ENCODE data around the gene ARHGEF19.

The ARHGEF19 gene

DNA sequence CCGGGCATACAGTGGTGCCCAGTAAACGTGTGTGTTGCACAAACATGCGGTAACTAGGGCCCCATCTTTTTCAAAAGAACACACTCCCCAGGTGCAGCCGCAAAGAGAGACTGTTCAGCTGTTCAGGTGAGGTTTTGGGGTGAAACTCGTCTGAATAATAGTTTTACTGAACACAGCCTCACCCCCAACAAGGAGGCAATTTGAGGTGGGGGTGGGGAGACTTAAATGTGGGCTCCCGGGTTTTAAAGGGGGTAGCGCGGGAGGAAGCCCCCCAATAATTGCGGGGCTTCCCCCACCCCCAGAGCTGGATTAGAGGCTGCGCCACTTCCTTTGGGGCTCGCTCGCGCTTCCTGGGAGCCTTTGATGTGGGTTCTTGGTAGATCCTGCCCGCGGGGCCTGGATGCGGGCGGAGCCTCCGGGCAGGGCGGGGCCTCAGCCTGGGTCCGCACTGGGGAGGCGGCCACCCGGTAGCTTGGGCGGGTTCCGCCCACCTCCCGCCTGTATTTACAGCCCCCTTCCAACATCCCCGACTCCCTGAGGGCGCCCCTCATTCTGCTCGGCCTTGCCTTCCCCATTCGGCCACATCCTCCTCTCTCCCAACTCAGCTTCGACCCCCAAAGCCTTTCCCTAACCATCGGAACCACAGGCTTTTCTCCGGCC lies 50.2 kb downstream of the ARHGEF19 start:
- H3K9me3 Mint-ChIP-seq = no peaks in the 10 kb centered on the region
- peak overlapping the region; percentile 86 for H3K27ac Mint-ChIP-seq
- peaks cover 89% of the 10 kb centered on the region for H3K27me3 Mint-ChIP-seq
- CTCF ChIA-PET = interaction anchor here (1.1 to 1.5 kb wide), 3 partner anchors 25 to 83 kb away, joined by 3 to 6 read pairs (median 6); no protein-coding TSS in a partner anchor
- H3K4me1 Mint-ChIP-seq = peaks cover 68% of the 10 kb centered on the region
- peak overlapping the region; percentile 71 for H3K4me3 Mint-ChIP-seq
- no peaks in the 10 kb centered on the region for H3K36me3 Mint-ChIP-seq
- DNase-seq = peak; percentile 86

DNA sequence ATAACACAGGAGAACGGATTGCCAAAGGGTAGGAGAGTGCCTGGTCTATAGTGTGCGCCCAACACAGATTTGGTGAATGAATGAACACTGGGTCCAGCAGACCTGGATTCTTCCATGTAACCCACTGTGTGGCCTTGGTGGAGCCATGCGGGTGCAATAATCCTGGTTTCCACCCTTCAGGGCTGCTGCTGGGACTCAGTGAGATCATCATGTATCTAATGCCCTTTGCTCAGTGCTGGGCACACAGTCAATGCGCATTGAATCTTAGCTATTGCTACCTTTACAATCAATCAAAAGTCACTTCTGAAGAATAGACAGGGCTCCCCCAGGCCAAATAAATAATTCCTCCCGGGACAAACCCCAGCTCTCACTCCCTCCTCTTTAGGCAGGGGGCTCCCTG lies 50.7 kb downstream of the ARHGEF19 start:
- no peak for DNase-seq
- H3K9me3 Mint-ChIP-seq = no peaks in the 10 kb centered on the region
- H3K27ac Mint-ChIP-seq = peak overlapping the region; percentile 86
- CTCF ChIA-PET = interaction anchor here (0.6 to 1.3 kb wide), 3 partner anchors 79 to 86 kb away, joined by 3 to 6 read pairs (median 6); no protein-coding TSS in a partner anchor
- H3K4me3 Mint-ChIP-seq = peak overlapping the region; percentile 50
- H3K4me1 Mint-ChIP-seq = peaks cover 70% of the 10 kb centered on the region
- H3K36me3 Mint-ChIP-seq = no peaks in the 10 kb centered on the region
- peaks cover 92% of the 10 kb centered on the region for H3K27me3 Mint-ChIP-seq

- no peak overlapping the region for H3K4me3 Mint-ChIP-seq
- H3K9me3 Mint-ChIP-seq = no peaks in the 10 kb centered on the region
- H3K27ac Mint-ChIP-seq = no peak overlapping the region
- H3K36me3 Mint-ChIP-seq = no peaks in the 10 kb centered on the region
- peaks cover 92% of the 10 kb centered on the region for H3K27me3 Mint-ChIP-seq
- H3K4me1 Mint-ChIP-seq = peaks cover 71% of the 10 kb centered on the region
- no peak for DNase-seq
- CTCF ChIA-PET = no interaction called here
Observed at GRCh38 chr1:16158993-16159831, 53.2 kb downstream of the ARHGEF19 start.

GRCh38 chr1:16158025-16158424 lies 54.4 kb downstream of the ARHGEF19 start:
- peaks cover 65% of the 10 kb centered on the region for H3K4me1 Mint-ChIP-seq
- H3K36me3 Mint-ChIP-seq = no peaks in the 10 kb centered on the region
- H3K27me3 Mint-ChIP-seq = peaks cover 94% of the 10 kb centered on the region
- H3K27ac Mint-ChIP-seq = peak overlapping the region; percentile 1
- peak; percentile 73 for DNase-seq
- no peaks in the 10 kb centered on the region for H3K9me3 Mint-ChIP-seq
- CTCF ChIA-PET = interaction anchor here (1.0 kb wide), 1 partner anchor 75 kb away, joined by 3 read pairs; no protein-coding TSS in a partner anchor
- no peak overlapping the region for H3K4me3 Mint-ChIP-seq

DNA sequence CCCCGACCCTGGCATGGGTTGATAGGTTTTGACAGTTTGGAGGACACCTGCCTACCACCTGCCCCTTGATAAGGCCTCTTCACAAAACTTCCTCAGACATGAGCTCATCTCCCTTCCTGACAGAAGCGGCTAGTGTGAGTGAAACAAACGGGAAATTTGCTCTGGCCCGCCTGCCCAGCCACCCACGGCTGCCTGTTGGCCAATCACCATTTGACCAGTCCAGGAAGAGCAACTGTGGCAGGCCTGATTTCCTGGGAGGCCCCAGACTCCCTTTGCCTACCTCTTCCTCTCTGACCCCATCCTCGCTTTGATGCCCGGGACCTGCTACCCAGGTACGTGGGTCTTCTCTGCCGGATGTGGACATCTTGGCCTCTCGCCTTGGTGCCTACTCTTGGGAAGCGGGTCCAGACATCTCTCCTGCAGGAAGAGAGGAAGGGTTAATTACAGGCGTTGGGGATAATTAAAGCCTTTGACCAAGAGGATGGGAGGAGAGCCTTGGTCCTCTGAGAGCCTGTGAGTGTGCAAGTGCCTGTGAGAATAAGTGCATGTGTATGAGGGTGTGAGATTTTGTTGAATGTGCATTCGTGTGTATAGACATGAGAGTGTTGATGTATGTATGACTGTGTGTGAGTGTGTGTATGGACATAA lies 55.5 kb downstream of the ARHGEF19 start:
- CTCF ChIA-PET = interaction anchor here (1.0 kb wide), 1 partner anchor 74 kb away, joined by 3 read pairs; no protein-coding TSS in a partner anchor
- Mint-ChIP-seq H3K36me3 (no peaks in the 10 kb centered on the region), H3K27ac (no peak overlapping the region), H3K9me3 (no peaks in the 10 kb centered on the region), H3K4me1 (peaks cover 58% of the 10 kb centered on the region), H3K4me3 (no peak overlapping the region), H3K27me3 (peaks cover 95% of the 10 kb centered on the region)
- no peak for DNase-seq

DNA sequence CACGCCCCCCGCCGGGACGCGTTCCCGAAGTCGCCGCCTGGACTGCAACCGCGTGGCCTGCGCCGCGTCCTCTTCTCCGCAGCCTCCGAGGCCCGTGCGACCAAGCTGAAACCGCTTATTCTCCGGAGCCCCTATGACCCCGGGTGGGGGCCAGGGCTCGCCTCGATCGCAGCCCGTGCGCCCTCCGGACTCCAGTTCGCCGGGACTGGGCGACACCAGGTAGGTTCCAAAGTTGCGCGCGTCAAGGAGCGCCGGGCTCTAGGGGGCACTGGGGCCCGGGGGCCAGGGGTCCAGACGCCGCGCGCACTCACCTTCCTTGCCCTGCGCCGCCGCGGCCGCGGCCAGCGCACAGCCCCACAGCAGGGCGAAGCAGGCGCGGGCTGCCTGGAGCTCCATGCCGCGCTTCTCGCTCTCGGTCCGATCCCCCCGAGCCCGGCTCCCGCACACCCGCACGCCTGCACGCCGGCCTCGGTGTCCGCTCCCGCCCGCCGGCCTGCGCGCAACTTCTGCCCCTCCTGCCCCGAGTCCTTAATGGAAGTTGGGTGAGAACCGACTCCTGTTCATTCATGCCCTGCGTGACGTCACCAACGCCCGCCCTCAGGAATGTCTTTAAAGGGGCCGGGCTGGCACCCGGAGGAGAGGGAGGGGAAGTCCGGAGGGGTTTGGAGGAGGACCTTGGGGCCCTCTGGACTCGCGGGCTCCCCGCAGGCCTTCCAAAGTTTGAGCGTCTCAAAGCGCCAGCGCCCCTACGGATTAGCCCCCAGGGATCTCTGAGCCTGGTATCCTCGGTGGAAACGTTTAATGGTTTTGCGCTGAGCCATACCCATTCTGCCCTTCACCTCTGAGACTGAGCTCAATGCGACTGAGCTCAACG lies 56.7 kb downstream of the ARHGEF19 start, which contains the start of gene EPHA2:
Gene EPHA2 (minus strand): TSS at position 533 of the 874 bp plus-strand sequence. CDS start 137 bp downstream, at position 396.
- H3K27me3 Mint-ChIP-seq = peaks cover 94% of the 10 kb centered on the region
- DNase-seq = no peak
- no peaks in the 10 kb centered on the region for H3K9me3 Mint-ChIP-seq
- H3K36me3 Mint-ChIP-seq = no peaks in the 10 kb centered on the region
- no peak within 1 kb of the TSS for H3K27ac Mint-ChIP-seq
- peak within 1 kb of the TSS; percentile 31 for H3K4me3 Mint-ChIP-seq
- H3K4me1 Mint-ChIP-seq = peaks cover 56% of the 10 kb centered on the region
- CTCF ChIA-PET = interaction anchor here (0.6 to 0.7 kb wide), 2 partner anchors 53 to 470 kb away, joined by 3 read pairs; no protein-coding TSS in a partner anchor

DNA sequence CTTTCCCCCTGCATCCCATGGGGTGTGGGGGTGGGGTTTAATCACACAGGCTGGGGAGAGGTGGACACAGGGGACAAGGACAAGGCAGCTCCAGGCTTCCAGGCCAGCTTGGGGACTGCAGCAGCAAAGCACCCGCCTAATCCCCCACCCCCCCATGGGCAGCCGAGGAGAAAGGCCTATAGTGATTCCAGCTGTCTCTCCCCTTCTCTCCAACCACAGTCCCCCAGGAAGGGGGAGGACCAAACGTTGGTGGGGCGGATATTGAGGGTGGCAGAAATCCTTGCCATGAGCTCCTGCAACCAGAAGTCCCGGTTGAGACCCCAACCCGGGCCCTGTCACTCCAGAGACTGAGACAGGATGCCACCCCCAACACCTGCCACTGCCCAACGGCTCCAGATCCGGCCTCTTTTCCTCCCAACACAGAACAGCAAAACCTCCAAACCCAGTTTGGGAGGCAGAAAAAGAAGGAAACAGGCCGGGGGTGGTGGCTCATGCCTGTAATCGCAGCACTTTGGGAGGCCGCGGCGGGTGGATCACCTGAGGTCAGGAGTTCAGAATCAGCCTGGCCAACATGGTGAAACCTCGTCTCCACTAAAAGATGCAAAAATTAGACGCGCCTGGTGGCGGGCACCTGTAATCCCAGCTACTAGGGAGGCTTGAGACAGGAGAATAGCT lies 58.3 kb downstream of the ARHGEF19 start:
- CTCF ChIA-PET = interaction anchor here (0.8 to 1.1 kb wide), 2 partner anchors 74 to 85 kb away, joined by 3 read pairs; no protein-coding TSS in a partner anchor
- Mint-ChIP-seq H3K9me3 (no peaks in the 10 kb centered on the region), H3K4me3 (no peak overlapping the region), H3K4me1 (peaks cover 53% of the 10 kb centered on the region), H3K27me3 (peaks cover 85% of the 10 kb centered on the region), H3K36me3 (no peaks in the 10 kb centered on the region), H3K27ac (no peak overlapping the region)
- peak; percentile 30 for DNase-seq

DNA sequence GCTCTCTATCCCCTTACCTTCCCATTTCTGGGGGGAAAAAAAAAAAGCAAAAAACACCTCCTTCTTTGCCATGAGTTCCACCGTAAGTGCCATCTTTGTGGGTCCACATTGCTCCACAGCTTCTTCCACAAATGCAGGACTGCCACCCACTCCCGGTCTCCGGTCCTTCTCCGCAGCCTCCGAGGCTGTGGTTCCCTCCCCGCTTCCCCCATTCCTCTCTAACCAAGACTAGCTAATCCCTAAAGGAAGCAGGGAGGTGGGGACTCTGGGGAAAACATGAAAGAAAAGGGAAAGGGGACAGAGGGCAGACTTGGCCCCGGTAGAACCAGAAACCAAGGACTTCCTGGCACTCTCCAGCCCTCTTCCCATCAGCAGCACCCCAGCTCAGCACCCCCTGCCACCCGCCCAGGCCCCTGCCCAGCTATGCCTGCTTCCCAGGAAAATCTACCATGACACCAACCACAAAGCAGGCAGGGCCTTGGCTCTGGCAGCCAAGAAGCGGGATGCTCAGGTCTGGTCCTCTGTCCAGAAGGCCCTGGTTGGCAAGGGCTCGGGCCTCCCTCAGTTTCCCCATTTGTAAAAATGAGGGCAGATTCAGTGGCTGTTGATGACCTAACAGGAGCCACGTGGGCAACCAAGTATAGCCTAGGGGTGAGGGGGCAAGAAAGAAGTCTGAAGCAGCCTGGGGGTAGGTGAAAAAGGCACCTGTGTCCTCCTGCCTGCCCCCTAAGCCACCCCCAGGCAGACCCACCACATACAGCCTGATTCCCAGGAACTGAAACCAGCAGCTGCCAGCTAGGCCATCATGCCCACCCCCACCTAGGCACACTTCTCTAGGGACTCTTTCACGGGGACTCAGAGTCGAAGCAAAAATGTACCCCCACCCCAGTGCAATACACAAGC lies 59.1 kb downstream of the ARHGEF19 start:
- Mint-ChIP-seq H3K27me3 (peaks cover 80% of the 10 kb centered on the region), H3K27ac (no peak overlapping the region), H3K4me3 (no peak overlapping the region), H3K9me3 (no peaks in the 10 kb centered on the region), H3K4me1 (peaks cover 47% of the 10 kb centered on the region), H3K36me3 (no peaks in the 10 kb centered on the region)
- CTCF ChIA-PET = interaction anchor here (1.1 kb wide), 1 partner anchor 84 kb away, joined by 3 read pairs; no protein-coding TSS in a partner anchor
- DNase-seq = no peak

- Mint-ChIP-seq H3K36me3 (no peaks in the 10 kb centered on the region), H3K9me3 (no peaks in the 10 kb centered on the region), H3K4me1 (peaks cover 39% of the 10 kb centered on the region), H3K27ac (no peak overlapping the region), H3K27me3 (peaks cover 79% of the 10 kb centered on the region), H3K4me3 (no peak overlapping the region)
- CTCF ChIA-PET = no interaction called here
- DNase-seq = no peak
Observed at GRCh38 chr1:16152481-16153087, 59.9 kb downstream of the ARHGEF19 start.

- CTCF ChIA-PET = no interaction called here
- no peaks in the 10 kb centered on the region for H3K9me3 Mint-ChIP-seq
- H3K27ac Mint-ChIP-seq = no peak overlapping the region
Observed at GRCh38 chr1:16151995-16152384, 60.5 kb downstream of the ARHGEF19 start.

GRCh38 chr1:16151196-16151994 lies 61.1 kb downstream of the ARHGEF19 start:
- Mint-ChIP-seq H3K27ac (no peak overlapping the region), H3K4me1 (peaks cover 27% of the 10 kb centered on the region), H3K4me3 (no peak overlapping the region), H3K27me3 (peaks cover 79% of the 10 kb centered on the region), H3K9me3 (no peaks in the 10 kb centered on the region), H3K36me3 (no peaks in the 10 kb centered on the region)
- CTCF ChIA-PET = no interaction called here
- no peak for DNase-seq

More at GRCh38 chr1:16151995-16152384, 60.5 kb downstream of the ARHGEF19 start:
- no peak overlapping the region for H3K4me3 Mint-ChIP-seq
- H3K27me3 Mint-ChIP-seq = peaks cover 79% of the 10 kb centered on the region
- no peak for DNase-seq
- H3K4me1 Mint-ChIP-seq = peaks cover 33% of the 10 kb centered on the region
- no peaks in the 10 kb centered on the region for H3K36me3 Mint-ChIP-seq
